ENCODE results near the gene SPATA13. TPM values are rescaled to one million over a fixed set of nuclear protein-coding genes. Genes with fewer than 3 reads are reported as not detected.
"Not testable (repeated sequence)": the region's sequence is repeated elsewhere in the genome, so short reads cannot be mapped to it uniquely, and the experiment has no call there.

Gene SPATA13
- total and polyA plus RNA-seq, 12 donors: 3.3 to 21.4 (median 10.2) TPM

DNA sequence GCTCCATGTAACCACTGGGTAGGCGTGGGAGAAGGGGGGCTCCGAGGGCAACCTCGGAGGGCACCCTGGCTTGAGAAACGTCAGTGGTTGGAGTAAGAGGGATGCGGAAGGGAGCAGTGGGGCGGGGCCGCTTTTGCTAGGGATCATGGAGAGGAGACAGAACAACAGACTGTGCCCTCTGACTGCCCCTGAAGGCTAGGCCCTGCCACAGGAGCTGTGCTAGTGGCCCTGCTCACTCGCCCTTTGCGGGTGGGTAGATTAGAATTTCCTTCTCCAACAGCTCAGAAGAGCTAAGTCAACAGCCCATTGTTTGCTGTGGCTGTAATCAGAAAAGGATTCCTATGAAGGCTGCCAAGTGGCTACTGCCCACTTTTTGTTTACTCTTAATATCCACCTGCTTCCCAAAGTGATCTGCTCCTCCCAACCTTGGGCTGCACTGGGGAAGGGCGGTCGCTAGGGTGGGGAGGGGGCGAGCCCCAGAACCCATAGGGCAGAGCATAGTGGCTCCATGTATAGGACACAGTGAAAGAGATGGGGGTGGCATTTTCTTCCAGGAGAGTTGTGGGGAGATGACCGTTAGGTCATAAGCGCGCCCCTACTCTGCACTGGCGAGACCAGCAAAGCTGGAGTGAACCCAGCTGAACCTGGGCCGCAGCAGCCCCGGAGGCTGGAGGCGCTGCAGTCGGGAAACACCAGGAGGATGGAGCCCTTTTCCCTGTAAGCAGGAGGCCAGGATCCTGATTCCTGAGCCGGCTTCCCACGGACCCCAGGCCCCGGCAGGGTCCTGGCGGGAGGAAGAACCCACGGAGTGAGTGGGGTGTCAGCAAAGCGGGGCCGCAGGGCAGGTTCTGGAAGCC, 146.9 kb downstream of the SPATA13 start:
- 69 to 72% methylated on average over 27 of the region's 27 CpGs for WGBS, 2 donors
- Histone ChIP-seq H3K36me3 (peaks cover 0 to 35% (median 0%) of the 10 kb centered on the region in 9 donors), H3K27me3 (peaks cover 0 to 3% (median 0%) of the 10 kb centered on the region in 7 donors), H3K4me1 (peaks cover 0 to 70% (median 29%) of the 10 kb centered on the region in 9 donors), H3K4me3 (no peak overlapping the region), H3K27ac (peak overlapping the region in 8 of 10 donors; percentile 23 to 80 (median 62)), H3K9me3 (no peaks in the 10 kb centered on the region)
- TF ChIP-seq, protein P1, sequence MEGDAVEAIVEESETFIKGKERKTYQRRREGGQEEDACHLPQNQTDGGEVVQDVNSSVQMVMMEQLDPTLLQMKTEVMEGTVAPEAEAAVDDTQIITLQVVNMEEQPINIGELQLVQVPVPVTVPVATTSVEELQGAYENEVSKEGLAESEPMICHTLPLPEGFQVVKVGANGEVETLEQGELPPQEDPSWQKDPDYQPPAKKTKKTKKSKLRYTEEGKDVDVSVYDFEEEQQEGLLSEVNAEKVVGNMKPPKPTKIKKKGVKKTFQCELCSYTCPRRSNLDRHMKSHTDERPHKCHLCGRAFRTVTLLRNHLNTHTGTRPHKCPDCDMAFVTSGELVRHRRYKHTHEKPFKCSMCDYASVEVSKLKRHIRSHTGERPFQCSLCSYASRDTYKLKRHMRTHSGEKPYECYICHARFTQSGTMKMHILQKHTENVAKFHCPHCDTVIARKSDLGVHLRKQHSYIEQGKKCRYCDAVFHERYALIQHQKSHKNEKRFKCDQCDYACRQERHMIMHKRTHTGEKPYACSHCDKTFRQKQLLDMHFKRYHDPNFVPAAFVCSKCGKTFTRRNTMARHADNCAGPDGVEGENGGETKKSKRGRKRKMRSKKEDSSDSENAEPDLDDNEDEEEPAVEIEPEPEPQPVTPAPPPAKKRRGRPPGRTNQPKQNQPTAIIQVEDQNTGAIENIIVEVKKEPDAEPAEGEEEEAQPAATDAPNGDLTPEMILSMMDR (IDR thresholded peaks at IDR 0.05): no peak
- DNase-seq (peak in 1 of 2 donors; percentile 21), ATAC-seq (peak; percentile 26 to 70 (median 58))
- intact Hi-C loops (cut with DNase I): loop anchor here in 1 of 10 donors (5.0 kb wide), 1 partner anchor 35 kb away; no protein-coding TSS in a partner anchor

DNA sequence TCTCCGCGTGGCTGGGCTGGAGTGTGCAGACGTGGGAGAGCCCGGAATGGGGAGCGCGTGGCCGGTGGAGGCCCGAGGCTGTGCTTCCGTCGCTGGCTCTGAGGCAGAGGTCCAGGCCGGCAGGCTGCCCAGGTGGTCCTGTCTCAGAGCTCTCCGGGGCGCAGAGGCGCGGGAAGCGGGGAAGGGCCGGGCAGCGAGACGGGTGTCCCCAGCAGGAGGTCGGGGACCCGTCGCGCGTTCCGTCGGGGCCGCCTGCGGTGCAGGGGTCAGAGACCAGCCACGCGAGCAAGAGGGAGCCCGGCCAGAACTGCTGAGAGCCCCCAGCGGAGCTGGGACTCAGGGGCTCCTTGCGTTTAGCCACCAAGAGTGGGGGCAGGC, 147.5 kb downstream of the SPATA13 start:
- peak; percentile 20 to 60 (median 48) for ATAC-seq
- Histone ChIP-seq H3K9me3 (no peaks in the 10 kb centered on the region), H3K27me3 (peaks cover 0 to 3% (median 0%) of the 10 kb centered on the region in 7 donors), H3K36me3 (peaks cover 0 to 29% (median 0%) of the 10 kb centered on the region in 9 donors), H3K4me3 (no peak overlapping the region), H3K4me1 (peaks cover 0 to 66% (median 29%) of the 10 kb centered on the region in 9 donors), H3K27ac (peak overlapping the region in 8 of 10 donors; percentile 23 to 80 (median 62))
- intact Hi-C loops (cut with DNase I): loop anchor here in 1 of 10 donors (5.0 kb wide), 1 partner anchor 36 kb away; no protein-coding TSS in a partner anchor
- TF ChIP-seq, protein P1 (IDR thresholded peaks at IDR 0.05): no peak
- DNase-seq: peak in 1 of 2 donors; percentile 35
- 58 to 69% methylated on average over 33 of the region's 33 CpGs for WGBS, 2 donors

DNA sequence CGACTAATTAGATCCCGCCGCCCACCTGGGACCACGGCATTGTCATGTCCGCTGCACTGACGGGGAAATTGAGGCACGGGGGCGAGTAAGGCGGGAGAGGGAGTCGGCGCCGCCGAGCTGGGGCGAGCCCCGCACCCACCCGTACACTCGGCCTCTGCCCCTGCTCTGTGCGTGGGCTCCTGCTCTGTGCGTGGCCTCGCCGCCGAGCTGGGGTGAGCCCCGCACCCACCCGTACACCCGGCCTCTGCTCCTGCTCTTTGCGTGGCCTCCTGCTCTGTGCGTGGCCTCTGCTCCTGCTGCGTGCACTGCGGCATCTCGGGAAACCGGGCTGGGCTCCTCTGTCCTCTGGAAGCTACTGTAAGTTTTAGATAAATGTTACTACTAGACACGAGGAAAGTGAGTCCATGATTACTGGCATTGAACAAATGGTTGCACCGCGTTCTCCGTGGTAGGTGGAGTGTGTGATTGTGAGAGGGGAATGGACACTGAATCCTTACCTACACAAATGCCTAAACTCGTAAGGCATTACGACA, 148.0 kb downstream of the SPATA13 start:
- Histone ChIP-seq H3K27me3 (peaks cover 0 to 3% (median 0%) of the 10 kb centered on the region in 7 donors), H3K4me3 (no peak overlapping the region), H3K27ac (peak overlapping the region in 7 of 10 donors; percentile 23 to 80 (median 64)), H3K36me3 (peaks cover 0 to 24% (median 0%) of the 10 kb centered on the region in 9 donors), H3K9me3 (no peaks in the 10 kb centered on the region), H3K4me1 (peaks cover 0 to 67% (median 29%) of the 10 kb centered on the region in 9 donors)
- ATAC-seq (peak in 2 of 8 donors; percentile 22 to 64), DNase-seq (no peak)
- TF ChIP-seq, protein P1 (IDR thresholded peaks at IDR 0.05): no peak
- intact Hi-C loops (cut with DNase I): loop anchor here in 1 of 10 donors (5.0 kb wide), 1 partner anchor 36 kb away; no protein-coding TSS in a partner anchor
- WGBS, 2 donors: 73 to 83% methylated on average over 37 of the region's 37 CpGs

DNA sequence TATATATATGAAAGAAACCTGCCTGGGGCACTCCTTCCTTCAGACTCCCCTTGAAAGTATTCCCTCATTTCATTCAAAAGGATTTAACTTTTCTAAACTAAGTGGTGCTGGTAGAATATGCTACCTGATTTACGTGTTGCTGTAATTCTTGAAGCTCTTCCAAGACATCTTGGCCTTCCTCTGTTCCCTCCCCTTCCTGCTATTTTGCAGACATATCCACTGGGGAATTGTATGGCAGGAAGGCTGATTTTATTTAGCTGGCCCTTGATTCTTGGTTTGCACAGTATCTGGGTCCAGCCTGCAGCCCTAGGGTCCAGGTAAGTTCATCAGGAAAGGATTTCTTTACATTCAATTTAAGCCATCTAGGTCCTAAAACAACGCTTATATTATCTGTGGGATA, 148.8 kb downstream of the SPATA13 start, which contains the start of gene C1QTNF9:
Gene C1QTNF9 (plus strand): TSS at position 281 of the 400 bp plus-strand sequence. CDS start 6,424 bp downstream, outside the sequence.
- WGBS, 2 donors: 46 to 59% methylated on average over 2 of the region's 2 CpGs
- Histone ChIP-seq H3K4me3 (peak within 1 kb of the TSS in 7 of 10 donors; percentile 1 to 40 (median 14)), H3K27ac (peak within 1 kb of the TSS in 7 of 10 donors; percentile 29 to 80 (median 64)), H3K36me3 (peaks cover 0 to 17% (median 0%) of the 10 kb centered on the region in 9 donors), H3K4me1 (peaks cover 0 to 65% (median 29%) of the 10 kb centered on the region in 9 donors)
- ATAC-seq: peak in 5 of 8 donors; percentile 28 to 76 (median 58)
- intact Hi-C loops (cut with DNase I): loop anchor here in 1 of 10 donors (5.0 kb wide), 1 partner anchor 37 kb away; no protein-coding TSS in a partner anchor
- DNase-seq, H3K9me3 ChIP-seq, H3K27me3 ChIP-seq: not testable (repeated sequence)
